B cell (primary cell): ENCODE data around the gene CDH13. TPM values are rescaled to one million over a fixed set of nuclear protein-coding genes. Genes with fewer than 3 reads are reported as not detected.

Experiments
- ATAC-seq: fragments of 200-7000 bp; cut with Tn5 transposase; one replicate; pipeline ENCODE4 v1.10.0; 2021; ENCODE audit warnings: low read depth, mild to moderate bottlenecking, moderate number of reproducible peaks, moderate library complexity
- CTCF ChIA-PET: fragments of 350-600 bp; sonication (Branson Sonifier 250); formaldehyde crosslinking; loops from one replicate; lab custom pipeline; 2021; ENCODE audit warnings: antibody characterized with exemption, inconsistent platforms; lab: Charles Lee
- POLR2A ChIA-PET: fragments of 350-600 bp; sonication (Branson Sonifier 250); formaldehyde crosslinking; loops from one replicate; lab custom pipeline; 2021; ENCODE audit warnings: antibody characterized with exemption; lab: Charles Lee
- DNase-seq: peaks from one replicate; pipeline ENCODE4 v3.0.0; 2013
- H2AFZ ChIP-seq: 2 replicates; pipeline ENCODE4 v1.6.1; 2012; ENCODE audit warnings: mild to moderate bottlenecking, low read depth, low read length; ENCODE audit not compliant: insufficient read depth, poor library complexity, severe bottlenecking
- H3K27ac ChIP-seq, 2 donors: 1 replicate in 1 of 2; 2 replicates in 1 of 2; pipeline ENCODE4 v1.5.1; 2012 to 2013; ENCODE audit warnings: low read length in 2 of 2, mild to moderate bottlenecking in 2 of 2, moderate library complexity in 1 of 2
- H3K27me3 ChIP-seq, 4 experiments: fragments of 200-600 bp in 1 of 4; sonication (generic) in 1 of 4; replicated peaks in 1 of 4; 1 replicate in 2 of 4; 2 replicates in 2 of 4; pipeline versions ENCODE4 v1.6.1 to v1.7.0; 2013 to 2016; ENCODE audit warnings: low read length in 3 of 4, mild to moderate bottlenecking in 2 of 4, mixed read lengths in 1 of 4, moderate library complexity in 1 of 4; ENCODE audit not compliant: insufficient read depth in 4 of 4, control insufficient read depth in 3 of 4; ENCODE audit errors: control extremely low read depth in 1 of 4
- H3K36me3 ChIP-seq, 2 experiments: replicated peaks in 1 of 2; 1 replicate in 1 of 2; 2 replicates in 1 of 2; pipeline versions ENCODE4 v1.6.1 to v1.7.1; 2013; ENCODE audit warnings: low read length in 1 of 2; ENCODE audit not compliant: insufficient read depth in 2 of 2, control insufficient read depth in 1 of 2; ENCODE audit errors: control extremely low read depth in 1 of 2, extremely low read depth in 1 of 2
- H3K4me1 ChIP-seq, 2 donors: fragments of 200-600 bp in 1 of 2; sonication (generic) in 1 of 2; 1 replicate in 1 of 2; 2 replicates in 1 of 2; pipeline versions ENCODE4 v1.5.1 to v1.6.1; 2013 to 2017; ENCODE audit warnings: low read length in 2 of 2; ENCODE audit not compliant: control insufficient read depth in 2 of 2, insufficient read depth in 2 of 2
- H3K4me2 ChIP-seq: replicated peaks from 2 replicates; pipeline ENCODE3; 2012; ENCODE audit warnings: mild to moderate bottlenecking, low read depth, low read length; ENCODE audit not compliant: poor library complexity, severe bottlenecking
- H3K4me3 ChIP-seq, 5 experiments: fragments of 200-600 bp in 1 of 5; sonication (generic) in 1 of 5; 1 replicate in 3 of 5; 2 replicates in 2 of 5; pipeline versions ENCODE4 v1.5.1 to v1.7.0; 2011 to 2016; ENCODE audit warnings: low read length in 4 of 5, mild to moderate bottlenecking in 4 of 5, low read depth in 2 of 5, control low read depth in 1 of 5, moderate library complexity in 1 of 5; ENCODE audit not compliant: insufficient read depth in 1 of 5; ENCODE audit errors: control extremely low read depth in 1 of 5, extremely low read depth in 1 of 5
- H3K79me2 ChIP-seq: fragments of 200-600 bp; sonication (generic); one replicate; pipeline ENCODE4 v1.6.0; 2016; ENCODE audit warnings: low read length; ENCODE audit not compliant: control insufficient read depth, insufficient read depth
- H3K9ac ChIP-seq: fragments of 200-600 bp; sonication (generic); 2 replicates; pipeline ENCODE4 v1.6.1; 2017; ENCODE audit warnings: mild to moderate bottlenecking, low read length, moderate library complexity
- H3K9me3 ChIP-seq, 3 donors: one replicate each; pipeline versions ENCODE4 v1.6.1 to v1.7.1; 2013; ENCODE audit warnings: low read length in 2 of 3; ENCODE audit not compliant: control insufficient read depth in 2 of 3, insufficient read depth in 1 of 3; ENCODE audit errors: control extremely low read depth in 1 of 3
- H4K20me1 ChIP-seq: 2 replicates; pipeline ENCODE4 v1.6.0; 2012; ENCODE audit warnings: mild to moderate bottlenecking, low read length; ENCODE audit not compliant: insufficient read depth, control insufficient read depth, poor library complexity, severe bottlenecking
- H3K27ac Mint-ChIP-seq: one replicate; pipeline ENCODE4 v1.8.0; 2021; ENCODE audit warnings: mixed read lengths
- H3K27me3 Mint-ChIP-seq: one replicate; pipeline ENCODE4 v1.8.0; 2021; ENCODE audit warnings: mixed read lengths
- H3K4me1 Mint-ChIP-seq: one replicate; pipeline ENCODE4 v1.8.0; 2021; ENCODE audit warnings: mixed read lengths
- H3K4me3 Mint-ChIP-seq: one replicate; pipeline ENCODE4 v1.8.0; 2021; ENCODE audit warnings: mixed read lengths
- H3K9me3 Mint-ChIP-seq: one replicate; pipeline ENCODE4 v1.8.0; 2022; ENCODE audit warnings: mixed read lengths; ENCODE audit not compliant: insufficient read depth
- EZH2 ChIP-seq: IDR thresholded peaks from 2 replicates; pipeline ENCODE4 v1.6.1; 2012; ENCODE audit warnings: borderline replicate concordance, low read depth, mild to moderate bottlenecking, moderate library complexity, low read length; ENCODE audit not compliant: insufficient read depth, poor library complexity, severe bottlenecking
- WGBS: methylation state at CpG from one replicate; pipeline ENCODE4 v1.1.5; 2013; ENCODE audit warnings: missing lambda C conversion rate; ENCODE audit not compliant: insufficient coverage; 5-methylcytosine and 5-hydroxymethylcytosine counted together
- intact Hi-C: fragments of 100-400 bp; cut with micrococcal nuclease; formaldehyde crosslinking; loops from one replicate; pipeline ENCODE4 v1.10.0; 2022
- polyA plus RNA-seq: library from polyadenylated mRNA; depleted of rRNA; stranded (reverse); fragments of >200 nt; gene quantifications from 2 replicates; pipeline ENCODE4 v1.2.3, GENCODE V29; 2012
- total RNA-seq, 2 donors: library from RNA; stranded (reverse); fragments of 120-200 nt in 1 of 2; gene quantifications; 1 replicate in 1 of 2; 2 replicates in 1 of 2; pipeline versions ENCODE4 v1.2.3 to v1.2.4, GENCODE V29; 2013 to 2022
- TF ChIP-seq, protein P1 (sequence below): fragments of 200-600 bp; IDR thresholded peaks from one replicate; pipeline ENCODE4 v1.8.0; 2022; ENCODE audit warnings: antibody characterized with exemption, mild to moderate bottlenecking

The CDH13 gene
- total and polyA plus RNA-seq, 2 donors (not counting 1 experiment from before 2014, with no cell fraction given), result not detected

- 86% methylated on average over 6 of the region's 6 CpGs for WGBS
- peaks cover 7% of the 10 kb centered on the region for H3K9me3 Mint-ChIP-seq
- intact Hi-C loops, result no loop called here
Observed at GRCh38 chr16:83574388-83574787, 947.6 kb downstream of the CDH13 start.

GRCh38 chr16:83577078-83577745 lies 950.4 kb downstream of the CDH13 start:
- Mint-ChIP-seq H3K9me3 (peaks cover 7% of the 10 kb centered on the region), H3K4me3 (no peak overlapping the region), H3K4me1 (no peaks in the 10 kb centered on the region), H3K27ac (no peak overlapping the region), H3K27me3 (peaks cover 25% of the 10 kb centered on the region)
- Histone ChIP-seq H3K4me1 (no peaks in the 10 kb centered on the region), H3K9me3 (no peaks in the 10 kb centered on the region), H3K4me3 (no peak overlapping the region), H3K9ac (no peak overlapping the region), H3K79me2 (no peaks in the 10 kb centered on the region), H4K20me1 (no peaks in the 10 kb centered on the region), H3K27ac (no peak overlapping the region), H3K4me2 (no peak overlapping the region), H2AFZ (no peak overlapping the region), H3K27me3 (no peaks in the 10 kb centered on the region), H3K36me3 (no peaks in the 10 kb centered on the region)
- DNase-seq, result no peak
- whole genome bisulfite sequencing, result no CpG with 5 or more reads among the region's 7 CpGs
- intact Hi-C loops, result no loop called here
- TF ChIP-seq, protein P1, sequence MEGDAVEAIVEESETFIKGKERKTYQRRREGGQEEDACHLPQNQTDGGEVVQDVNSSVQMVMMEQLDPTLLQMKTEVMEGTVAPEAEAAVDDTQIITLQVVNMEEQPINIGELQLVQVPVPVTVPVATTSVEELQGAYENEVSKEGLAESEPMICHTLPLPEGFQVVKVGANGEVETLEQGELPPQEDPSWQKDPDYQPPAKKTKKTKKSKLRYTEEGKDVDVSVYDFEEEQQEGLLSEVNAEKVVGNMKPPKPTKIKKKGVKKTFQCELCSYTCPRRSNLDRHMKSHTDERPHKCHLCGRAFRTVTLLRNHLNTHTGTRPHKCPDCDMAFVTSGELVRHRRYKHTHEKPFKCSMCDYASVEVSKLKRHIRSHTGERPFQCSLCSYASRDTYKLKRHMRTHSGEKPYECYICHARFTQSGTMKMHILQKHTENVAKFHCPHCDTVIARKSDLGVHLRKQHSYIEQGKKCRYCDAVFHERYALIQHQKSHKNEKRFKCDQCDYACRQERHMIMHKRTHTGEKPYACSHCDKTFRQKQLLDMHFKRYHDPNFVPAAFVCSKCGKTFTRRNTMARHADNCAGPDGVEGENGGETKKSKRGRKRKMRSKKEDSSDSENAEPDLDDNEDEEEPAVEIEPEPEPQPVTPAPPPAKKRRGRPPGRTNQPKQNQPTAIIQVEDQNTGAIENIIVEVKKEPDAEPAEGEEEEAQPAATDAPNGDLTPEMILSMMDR, result no peak
- no peak for TF ChIP-seq EZH2
- POLR2A ChIA-PET, result no interaction called here
- no peak for ATAC-seq
- CTCF ChIA-PET, result no interaction called here

More at GRCh38 chr16:83574388-83574787, 947.6 kb downstream of the CDH13 start:
- H3K79me2 ChIP-seq, result no peaks in the 10 kb centered on the region
- H4K20me1 ChIP-seq, result no peaks in the 10 kb centered on the region
- no peak overlapping the region for H3K4me2 ChIP-seq
- H3K4me1 ChIP-seq, result no peaks in the 10 kb centered on the region
- no peak overlapping the region for H3K27ac ChIP-seq
- no peaks in the 10 kb centered on the region for H3K4me1 Mint-ChIP-seq
- H3K27me3 ChIP-seq, result no peaks in the 10 kb centered on the region
- no peak overlapping the region for H3K4me3 Mint-ChIP-seq
- DNase-seq (no peak), ATAC-seq (no peak)
- H2AFZ ChIP-seq, result no peak overlapping the region
- peaks cover 14% of the 10 kb centered on the region for H3K27me3 Mint-ChIP-seq
- H3K9ac ChIP-seq, result no peak overlapping the region
- no peak overlapping the region for H3K27ac Mint-ChIP-seq
- POLR2A ChIA-PET, result no interaction called here
- TF ChIP-seq, protein P1, result no peak
- no peak for TF ChIP-seq EZH2
- H3K36me3 ChIP-seq, result no peaks in the 10 kb centered on the region
- H3K9me3 ChIP-seq, result no peaks in the 10 kb centered on the region
- H3K4me3 ChIP-seq, result no peak overlapping the region
- CTCF ChIA-PET, result no interaction called here
